Stimulated activated CD4-positive, alpha-beta T cell treated with anti-CD3 and anti-CD28 coated beads, Interleukin-2, amount 100 ng/mL, for 48 hours (primary cell): ENCODE data around the gene PP2D1.
A peak's percentile ranks its signal among the peaks of the same experiment; 100 is the strongest.
"Not testable (repeated sequence)": the region's sequence is repeated elsewhere in the genome, so short reads cannot be mapped to it uniquely, and the experiment has no call there.

Experiments used
- DNase-seq, 2 donors: peaks; one replicate each; pipeline ENCODE4 v3.0.0-alpha.2; 2020

Gene PP2D1

GRCh38 chr3:20012164-20012563 lies at the start of gene PP2D1:
Gene PP2D1 (minus strand): TSS chr3:20012264. CDS start chr3:20012072, 192 bp downstream.
- DNase-seq, result no peak

GRCh38 chr3:20060974-20061685 lies 49.1 kb upstream of the PP2D1 start:
- no peak for DNase-seq

GRCh38 chr3:20059929-20060328 lies 47.9 kb upstream of the PP2D1 start:
- no peak for DNase-seq

- DNase-seq, result no peak
Observed at GRCh38 chr3:20057612-20058180, 45.6 kb upstream of the PP2D1 start.

- peak in 1 of 2 donors; percentile 32 for DNase-seq
Observed at GRCh38 chr3:20056725-20057611, 44.9 kb upstream of the PP2D1 start.

- no peak for DNase-seq
Observed at GRCh38 chr3:20055842-20056241, 43.8 kb upstream of the PP2D1 start.

GRCh38 chr3:20055020-20055775 lies 43.1 kb upstream of the PP2D1 start:
- DNase-seq, result no peak

- DNase-seq, result peak; percentile 44 to 60
Observed at GRCh38 chr3:20054549-20054987, 42.5 kb upstream of the PP2D1 start.

GRCh38 chr3:20052851-20053250 lies 40.8 kb upstream of the PP2D1 start:
- no peak for DNase-seq

GRCh38 chr3:20051123-20051806 lies 39.2 kb upstream of the PP2D1 start:
- DNase-seq, result no peak

- no peak for DNase-seq
Observed at GRCh38 chr3:20047976-20048883, 36.2 kb upstream of the PP2D1 start.

- no peak for DNase-seq
Observed at GRCh38 chr3:20047341-20047779, 35.3 kb upstream of the PP2D1 start.

GRCh38 chr3:20046556-20046955 lies 34.5 kb upstream of the PP2D1 start:
- DNase-seq, result no peak

GRCh38 chr3:20045141-20045540 lies 33.1 kb upstream of the PP2D1 start:
- not testable (repeated sequence) for DNase-seq

- no peak for DNase-seq
Observed at GRCh38 chr3:20043825-20044224, 31.8 kb upstream of the PP2D1 start.

- no peak for DNase-seq
Observed at GRCh38 chr3:20043396-20043795, 31.3 kb upstream of the PP2D1 start.

GRCh38 chr3:20042331-20042730 lies 30.3 kb upstream of the PP2D1 start:
- DNase-seq, result no peak

- DNase-seq, result peak; percentile 71 to 73
Observed at GRCh38 chr3:20041197-20041780, 29.2 kb upstream of the PP2D1 start.

GRCh38 chr3:20040548-20041196 lies 28.6 kb upstream of the PP2D1 start:
- peak; percentile 44 to 48 for DNase-seq
